HFFc6 (cell line): ENCODE measurements around the gene HLA-DQA1. TPM values are rescaled to one million over a fixed set of nuclear protein-coding genes. Genes with fewer than 3 reads are reported as not detected.
"Not testable (repeated sequence)": the region's sequence is repeated elsewhere in the genome, so short reads cannot be mapped to it uniquely, and the experiment has no call there.

Experiments
- DNase-seq: peaks from one replicate; pipeline ENCODE4 v3.0.0-alpha.2; 2018
- H3K27ac Mint-ChIP-seq: 2 replicates; pipeline ENCODE4 v1.8.0; 2020; ENCODE audit warnings: mild to moderate bottlenecking, mixed read lengths
- H3K27me3 Mint-ChIP-seq: 2 replicates; pipeline ENCODE4 v1.8.0; 2021; ENCODE audit warnings: mild to moderate bottlenecking, moderate library complexity, mixed read lengths; ENCODE audit not compliant: insufficient read depth
- H3K36me3 Mint-ChIP-seq: 2 replicates; pipeline ENCODE4 v1.8.0; 2021; ENCODE audit warnings: low read depth, mixed read lengths
- H3K4me1 Mint-ChIP-seq: 2 replicates; pipeline ENCODE4 v1.8.0; 2020; ENCODE audit warnings: low read depth, mixed read lengths
- H3K4me3 Mint-ChIP-seq: 2 replicates; pipeline ENCODE4 v1.8.0; 2020; ENCODE audit warnings: mild to moderate bottlenecking, moderate library complexity, mixed read lengths
- H3K9me3 Mint-ChIP-seq: 2 replicates; pipeline ENCODE4 v1.8.0; 2020; ENCODE audit warnings: mild to moderate bottlenecking, mixed read lengths
- CTCF ChIP-seq: fragments of 200-600 bp; sonication (generic); IDR thresholded peaks from 2 replicates; pipeline ENCODE4 v1.5.0; 2021; ENCODE audit warnings: antibody characterized with exemption, mild to moderate bottlenecking
- long read RNA-seq: library from polyadenylated mRNA; unstranded; transcript quantifications from one replicate; pipeline ENCODE4 v2.0.0, GENCODE V29; 2019
- total RNA-seq, 6 experiments: library from RNA; stranded (reverse); fragmentation: NEBNext Ultra II Directional; extraction: Animal tissue kit (Norgen Biotek cat#: 25700); gene quantifications; 2 replicates in 1 of 6; 3 replicates in 5 of 6; pipeline ENCODE4 v1.2.3, GENCODE V29; 2021

Gene HLA-DQA1
- total RNA-seq: not detected
- long read RNA-seq: 0 reads

- no peaks in the 10 kb centered on the region for H3K4me1 Mint-ChIP-seq
- H3K27ac Mint-ChIP-seq: no peak within 1 kb of the TSS
- H3K27me3 Mint-ChIP-seq: peaks cover 25% of the 10 kb centered on the region
- DNase-seq: no peak
- H3K4me3 Mint-ChIP-seq: no peak within 1 kb of the TSS
- no peaks in the 10 kb centered on the region for H3K9me3 Mint-ChIP-seq
- H3K36me3 Mint-ChIP-seq: no peaks in the 10 kb centered on the region
- TF ChIP-seq CTCF: no peak
Observed at GRCh38 chr6:32637219-32637880, at the start of gene HLA-DQA1. TSS of gene HLA-DQA1 (plus strand) at chr6:32637406. CDS start at chr6:32637459, 53 bp downstream.

GRCh38 chr6:32588156-32588555, 49.0 kb upstream of the HLA-DQA1 start:
- no peaks in the 10 kb centered on the region for H3K9me3 Mint-ChIP-seq
- H3K4me3 Mint-ChIP-seq: no peak overlapping the region
- H3K27me3 Mint-ChIP-seq: peaks cover 12% of the 10 kb centered on the region
- H3K4me1 Mint-ChIP-seq: no peaks in the 10 kb centered on the region
- no peak for DNase-seq
- no peak for TF ChIP-seq CTCF
- no peaks in the 10 kb centered on the region for H3K36me3 Mint-ChIP-seq
- H3K27ac Mint-ChIP-seq: no peak overlapping the region

GRCh38 chr6:32589596-32590449, 47.4 kb upstream of the HLA-DQA1 start, which contains the start of gene HLA-DRB1:
TSS of gene HLA-DRB1 (minus strand) at chr6:32589848. CDS start at chr6:32589742, 106 bp downstream.
- DNase-seq: no peak
- Mint-ChIP-seq H3K27me3 (peaks cover 3% of the 10 kb centered on the region; the same call in 1 of the 2 replicates), H3K9me3 (no peaks in the 10 kb centered on the region), H3K36me3 (no peaks in the 10 kb centered on the region), H3K4me1 (no peaks in the 10 kb centered on the region), H3K4me3 (no peak within 1 kb of the TSS), H3K27ac (no peak within 1 kb of the TSS)
- TF ChIP-seq CTCF: no peak

- H3K4me1 Mint-ChIP-seq, H3K27me3 Mint-ChIP-seq, DNase-seq, H3K9me3 Mint-ChIP-seq, H3K4me3 Mint-ChIP-seq, H3K36me3 Mint-ChIP-seq, H3K27ac Mint-ChIP-seq: not testable (repeated sequence)
Observed at GRCh38 chr6:32590713-32591112, 46.5 kb upstream of the HLA-DQA1 start.

GRCh38 chr6:32597024-32597423, 40.2 kb upstream of the HLA-DQA1 start:
- Mint-ChIP-seq H3K9me3 (peaks cover 4% of the 10 kb centered on the region; the same call in 1 of the 2 replicates), H3K4me1 (no peaks in the 10 kb centered on the region), H3K27me3 (no peaks in the 10 kb centered on the region; the same call in none of the 2 replicates), H3K27ac (no peak overlapping the region), H3K36me3 (no peaks in the 10 kb centered on the region), H3K4me3 (no peak overlapping the region)
- TF ChIP-seq CTCF: no peak
- DNase-seq: no peak

- no peaks in the 10 kb centered on the region for H3K4me1 Mint-ChIP-seq
- H3K27me3 Mint-ChIP-seq: peaks cover 8% of the 10 kb centered on the region
Observed at GRCh38 chr6:32602383-32602782, 34.8 kb upstream of the HLA-DQA1 start.

More at GRCh38 chr6:32602383-32602782, 34.8 kb upstream of the HLA-DQA1 start:
- Mint-ChIP-seq H3K27ac (no peak overlapping the region), H3K9me3 (peaks cover 4% of the 10 kb centered on the region; the same call in 1 of the 2 replicates), H3K4me3 (no peak overlapping the region), H3K36me3 (no peaks in the 10 kb centered on the region)
- TF ChIP-seq CTCF: no peak
- DNase-seq: no peak
